Neural progenitor cell (in vitro differentiated cells): ENCODE data around the gene RNF126. TPM values are rescaled to one million over a fixed set of nuclear protein-coding genes. Genes with fewer than 3 reads are reported as not detected.

Source experiments
- DNase-seq: peaks from one replicate; pipeline ENCODE4 v3.0.0-alpha.2; 2016; ENCODE audit warnings: low spot score
- H2AFZ ChIP-seq: fragments of 200-600 bp; sonication (generic); replicated peaks from 2 replicates; pipeline ENCODE4 v1.6.1; 2016; ENCODE audit warnings: antibody characterized with exemption
- H3F3A ChIP-seq: fragments of 200-600 bp; sonication (generic); 2 replicates; pipeline ENCODE4 v1.6.1; 2016; ENCODE audit warnings: antibody characterized with exemption, low read depth
- H3K27ac ChIP-seq: fragments of 200-600 bp; sonication (generic); 2 replicates; pipeline ENCODE4 v1.5.1; 2016; ENCODE audit warnings: mild to moderate bottlenecking
- H3K27me3 ChIP-seq: fragments of 200-600 bp; sonication (generic); 2 replicates; pipeline ENCODE4 v1.6.1; 2016; ENCODE audit warnings: mild to moderate bottlenecking, moderate library complexity
- H3K36me3 ChIP-seq: fragments of 200-600 bp; sonication (generic); 2 replicates; pipeline ENCODE4 v1.5.1; 2016
- H3K4me1 ChIP-seq: fragments of 200-600 bp; sonication (generic); 2 replicates; pipeline ENCODE4 v1.6.1; 2016; ENCODE audit warnings: mixed run types
- H3K4me2 ChIP-seq: fragments of 200-600 bp; sonication (generic); 2 replicates; pipeline ENCODE4 v1.6.1; 2016
- H3K4me3 ChIP-seq: fragments of 200-600 bp; sonication (generic); 2 replicates; pipeline ENCODE4 v1.5.1; 2016
- H3K79me2 ChIP-seq: fragments of 200-600 bp; sonication (generic); 2 replicates; pipeline ENCODE4 v1.6.1; 2016; ENCODE audit warnings: low read depth
- H3K9ac ChIP-seq: fragments of 200-600 bp; sonication (generic); 2 replicates; pipeline ENCODE4 v1.6.1; 2016
- H3K9me3 ChIP-seq: fragments of 200-600 bp; sonication (generic); 2 replicates; pipeline ENCODE4 v1.5.1; 2016; ENCODE audit warnings: low read depth
- H4K20me1 ChIP-seq: fragments of 200-600 bp; sonication (generic); 2 replicates; pipeline ENCODE4 v1.6.1; 2016; ENCODE audit warnings: low read depth
- H3K27ac Mint-ChIP-seq: 3 replicates; pipeline ENCODE4 v1.8.0; 2021; ENCODE audit warnings: mixed read lengths
- H3K27me3 Mint-ChIP-seq: 2 replicates; pipeline ENCODE4 v1.8.0; 2022; ENCODE audit warnings: low read depth, mild to moderate bottlenecking, inconsistent platforms, moderate library complexity, mixed read lengths; ENCODE audit not compliant: insufficient read depth
- H3K36me3 Mint-ChIP-seq: 3 replicates; pipeline ENCODE4 v1.8.0; 2021; ENCODE audit warnings: mixed read lengths
- H3K4me1 Mint-ChIP-seq: 3 replicates; pipeline ENCODE4 v1.8.0; 2021; ENCODE audit warnings: mixed read lengths
- H3K4me3 Mint-ChIP-seq: 3 replicates; pipeline ENCODE4 v1.8.0; 2021; ENCODE audit warnings: mild to moderate bottlenecking, moderate library complexity, mixed read lengths
- H3K9me3 Mint-ChIP-seq: 3 replicates; pipeline ENCODE4 v1.8.0; 2020; ENCODE audit warnings: mixed read lengths
- CTCF ChIP-seq: fragments of 200-600 bp; sonication (generic); IDR thresholded peaks from 2 replicates; pipeline ENCODE4 v1.5.1; 2017; ENCODE audit warnings: antibody characterized with exemption, mild to moderate bottlenecking
- EZH2 ChIP-seq: fragments of 200-600 bp; sonication (generic); IDR thresholded peaks from 2 replicates; pipeline ENCODE4 v1.6.1; 2017; ENCODE audit warnings: antibody characterized with exemption, mild to moderate bottlenecking, moderate library complexity
- EZH2phosphoT487 ChIP-seq: fragments of 200-600 bp; sonication (generic); IDR thresholded peaks from 2 replicates; pipeline ENCODE4 v1.6.1; 2017; ENCODE audit warnings: antibody characterized with exemption
- total RNA-seq: library from RNA; depleted of rRNA; stranded (reverse); fragments of >200 nt; gene quantifications from 2 replicates; pipeline ENCODE4 v1.2.3, GENCODE V29; 2015; ENCODE audit warnings: low replicate concordance

Gene RNF126
- total RNA-seq, 1 donor from 2014 or later: 9.7 TPM

- Mint-ChIP-seq H3K9me3 (peaks cover 17% of the 10 kb centered on the region), H3K27me3 (peaks cover 11% of the 10 kb centered on the region), H3K4me1 (no peaks in the 10 kb centered on the region), H3K27ac (no peak overlapping the region), H3K36me3 (no peaks in the 10 kb centered on the region), H3K4me3 (no peak overlapping the region)
- H2AFZ ChIP-seq: no peak overlapping the region
- H3K4me1 ChIP-seq: peaks cover 2% of the 10 kb centered on the region
- no peak for TF ChIP-seq EZH2
- no peak for TF ChIP-seq EZH2phosphoT487
- TF ChIP-seq CTCF: no peak
- H4K20me1 ChIP-seq: peaks cover 3% of the 10 kb centered on the region
- H3K9ac ChIP-seq: no peak overlapping the region
- DNase-seq: no peak
- H3K36me3 ChIP-seq: no peaks in the 10 kb centered on the region
- H3K9me3 ChIP-seq: no peaks in the 10 kb centered on the region
- no peaks in the 10 kb centered on the region for H3K79me2 ChIP-seq
- H3F3A ChIP-seq: no peaks in the 10 kb centered on the region
- H3K27ac ChIP-seq: no peak overlapping the region
- no peaks in the 10 kb centered on the region for H3K27me3 ChIP-seq
- no peak overlapping the region for H3K4me3 ChIP-seq
- H3K4me2 ChIP-seq: no peak overlapping the region
Measured at GRCh38 chr19:601310-601709, 61.7 kb downstream of the RNF126 start.

Other genes starting within 250 kb of the RNF126 start
- 3.2 and 15.9 TPM in 2 replicates for gene SHC2, start 202.2 kb downstream of the RNF126 start, total RNA-seq
- 0.09 TPM in 1 of 2 replicates, not detected in the other for gene MADCAM1, start 166.7 kb downstream of the RNF126 start, total RNA-seq
- 9.4 and 31.1 TPM in 2 replicates for gene TPGS1, start 155.7 kb downstream of the RNF126 start, total RNA-seq
- 42.5 and 92.6 TPM in 2 replicates for gene CDC34, start 131.5 kb downstream of the RNF126 start, total RNA-seq
- gene GZMM, start 119.2 kb downstream of the RNF126 start, total RNA-seq: not detected in 2 replicates
- 330 and 913 TPM in 2 replicates for gene BSG, start 90.6 kb downstream of the RNF126 start, total RNA-seq
- gene HCN2, start 73.3 kb downstream of the RNF126 start, total RNA-seq: 0.06 TPM in 1 of 2 replicates, not detected in the other
- 14.1 and 68.6 TPM in 2 replicates for gene POLRMT, start 29.7 kb downstream of the RNF126 start, total RNA-seq
- gene FGF22, start 23.3 kb downstream of the RNF126 start, total RNA-seq: 0.37 TPM in 1 of 2 replicates, not detected in the other
- 2.4 and 21.9 TPM in 2 replicates for gene FSTL3, start 13.2 kb upstream of the RNF126 start, total RNA-seq
- not detected in 2 replicates for gene PRSS57, start 32.2 kb upstream of the RNF126 start, total RNA-seq
- 13.9 and 40.7 TPM in 2 replicates for gene PALM, start 45.7 kb upstream of the RNF126 start, total RNA-seq
- gene MISP, start 87.9 kb upstream of the RNF126 start, total RNA-seq: not detected in 2 replicates
- gene PTBP1, start 134.2 kb upstream of the RNF126 start, total RNA-seq: 237 and 543 TPM in 2 replicates
- gene PLPPR3, start 158.7 kb upstream of the RNF126 start, total RNA-seq: 15.6 and 91.6 TPM in 2 replicates
- gene AZU1, start 164.6 kb upstream of the RNF126 start, total RNA-seq: 1.0 and 2.0 TPM in 2 replicates
- 0.28 TPM in 1 of 2 replicates, not detected in the other for gene PRTN3, start 177.8 kb upstream of the RNF126 start, total RNA-seq
- gene ELANE, start 189.1 kb upstream of the RNF126 start, total RNA-seq: not detected in 2 replicates
- 0.90 TPM in 1 of 2 replicates, not detected in the other for gene CFD, start 196.4 kb upstream of the RNF126 start, total RNA-seq
- gene MED16, start 230.0 kb upstream of the RNF126 start, total RNA-seq: 14.4 and 46.9 TPM in 2 replicates
- not detected in 2 replicates for gene RNU6-9, start 230.3 kb upstream of the RNF126 start, total RNA-seq